C4-2B (cell line): ENCODE measurements around the gene BLCAP.

ENCODE experiments used
- ZFX ChIP-seq: fragments of 450-650 bp; IDR thresholded peaks from 2 replicates; pipeline ENCODE4 v1.6.1; 2017
- TF ChIP-seq, protein P1 (sequence below): fragments of 450-650 bp; conservative IDR thresholded peaks from 2 replicates; pipeline ENCODE4 v1.5.1; 2017; ENCODE audit warnings: mild to moderate bottlenecking

DNA sequence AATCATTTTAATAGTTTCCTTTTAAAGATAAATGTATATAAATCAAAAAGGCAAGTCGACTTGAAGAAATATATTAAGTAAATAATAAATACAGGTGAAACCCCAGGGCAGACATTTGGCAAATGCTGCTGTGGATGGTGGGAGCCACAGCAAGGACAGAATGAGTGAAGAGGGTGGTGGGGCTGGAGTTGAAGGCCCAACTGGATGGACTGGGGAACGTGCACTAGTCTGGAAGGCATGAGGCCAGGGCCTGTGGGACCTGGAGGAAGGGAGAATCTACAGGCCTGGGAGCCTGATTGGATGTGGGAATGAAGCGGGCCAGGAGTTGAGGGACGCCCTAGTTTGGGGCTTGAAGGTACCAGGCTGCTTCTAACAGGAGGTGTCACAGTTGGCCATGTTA, 30.6 kb upstream of the BLCAP start:
- TF ChIP-seq, protein P1, sequence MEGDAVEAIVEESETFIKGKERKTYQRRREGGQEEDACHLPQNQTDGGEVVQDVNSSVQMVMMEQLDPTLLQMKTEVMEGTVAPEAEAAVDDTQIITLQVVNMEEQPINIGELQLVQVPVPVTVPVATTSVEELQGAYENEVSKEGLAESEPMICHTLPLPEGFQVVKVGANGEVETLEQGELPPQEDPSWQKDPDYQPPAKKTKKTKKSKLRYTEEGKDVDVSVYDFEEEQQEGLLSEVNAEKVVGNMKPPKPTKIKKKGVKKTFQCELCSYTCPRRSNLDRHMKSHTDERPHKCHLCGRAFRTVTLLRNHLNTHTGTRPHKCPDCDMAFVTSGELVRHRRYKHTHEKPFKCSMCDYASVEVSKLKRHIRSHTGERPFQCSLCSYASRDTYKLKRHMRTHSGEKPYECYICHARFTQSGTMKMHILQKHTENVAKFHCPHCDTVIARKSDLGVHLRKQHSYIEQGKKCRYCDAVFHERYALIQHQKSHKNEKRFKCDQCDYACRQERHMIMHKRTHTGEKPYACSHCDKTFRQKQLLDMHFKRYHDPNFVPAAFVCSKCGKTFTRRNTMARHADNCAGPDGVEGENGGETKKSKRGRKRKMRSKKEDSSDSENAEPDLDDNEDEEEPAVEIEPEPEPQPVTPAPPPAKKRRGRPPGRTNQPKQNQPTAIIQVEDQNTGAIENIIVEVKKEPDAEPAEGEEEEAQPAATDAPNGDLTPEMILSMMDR: no peak
- no peak for TF ChIP-seq ZFX
